Ramos (cell line): ENCODE results near the gene MRPL4.

Source experiments
- in situ Hi-C: fragments of 300-500 bp; cut with MboI; formaldehyde crosslinking; loops from one replicate; pipeline ENCODE4 v1.14.3; 2022; ENCODE audit warnings: low sequenced_read_pairs; ENCODE audit not compliant: unreplicated experiment

The MRPL4 gene

GRCh38 chr19:10228920-10229319 is 23.1 kb upstream of the MRPL4 start:
- in situ Hi-C loops = loop anchor here (25.0 kb wide), 1 partner anchor 733 kb away; the partner anchor contains the start of gene SMARCA4

DNA sequence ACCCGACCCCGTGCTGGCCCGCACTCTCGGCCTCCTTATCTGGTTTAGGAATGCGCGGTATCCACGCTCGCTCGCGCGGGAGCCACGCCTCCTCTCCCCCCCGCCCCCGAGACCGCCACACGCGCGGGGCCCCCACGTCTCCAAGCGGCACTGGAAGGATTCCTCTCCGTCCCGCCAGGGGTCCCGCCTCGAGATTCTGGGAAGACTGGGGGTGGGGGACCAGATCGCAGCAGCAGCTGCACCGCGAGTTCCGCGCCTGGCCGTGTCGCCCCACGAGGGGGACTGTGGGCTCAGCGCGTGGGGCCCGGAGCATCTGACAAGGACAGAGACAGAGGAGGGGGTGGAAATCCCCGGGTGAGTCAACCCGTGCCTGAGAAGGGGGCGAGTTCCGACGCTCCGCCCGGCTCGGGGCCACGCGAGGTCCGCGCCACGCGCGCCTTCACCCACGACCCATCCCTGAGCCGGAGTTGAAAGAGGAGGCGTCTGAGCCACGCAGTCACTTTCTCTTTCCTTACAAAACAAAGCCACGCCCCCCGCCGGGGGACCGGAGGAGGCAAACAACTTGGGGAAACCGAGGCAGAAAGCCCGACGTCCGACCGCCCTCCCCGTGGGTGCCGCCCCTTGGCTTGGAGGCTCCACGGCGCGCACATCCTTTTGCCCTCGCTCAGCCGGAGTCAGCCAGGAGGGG is 21.7 kb upstream of the MRPL4 start:
- in situ Hi-C loops = loop anchor here (25.0 kb wide), 1 partner anchor 732 kb away; the partner anchor contains the start of gene SMARCA4

DNA sequence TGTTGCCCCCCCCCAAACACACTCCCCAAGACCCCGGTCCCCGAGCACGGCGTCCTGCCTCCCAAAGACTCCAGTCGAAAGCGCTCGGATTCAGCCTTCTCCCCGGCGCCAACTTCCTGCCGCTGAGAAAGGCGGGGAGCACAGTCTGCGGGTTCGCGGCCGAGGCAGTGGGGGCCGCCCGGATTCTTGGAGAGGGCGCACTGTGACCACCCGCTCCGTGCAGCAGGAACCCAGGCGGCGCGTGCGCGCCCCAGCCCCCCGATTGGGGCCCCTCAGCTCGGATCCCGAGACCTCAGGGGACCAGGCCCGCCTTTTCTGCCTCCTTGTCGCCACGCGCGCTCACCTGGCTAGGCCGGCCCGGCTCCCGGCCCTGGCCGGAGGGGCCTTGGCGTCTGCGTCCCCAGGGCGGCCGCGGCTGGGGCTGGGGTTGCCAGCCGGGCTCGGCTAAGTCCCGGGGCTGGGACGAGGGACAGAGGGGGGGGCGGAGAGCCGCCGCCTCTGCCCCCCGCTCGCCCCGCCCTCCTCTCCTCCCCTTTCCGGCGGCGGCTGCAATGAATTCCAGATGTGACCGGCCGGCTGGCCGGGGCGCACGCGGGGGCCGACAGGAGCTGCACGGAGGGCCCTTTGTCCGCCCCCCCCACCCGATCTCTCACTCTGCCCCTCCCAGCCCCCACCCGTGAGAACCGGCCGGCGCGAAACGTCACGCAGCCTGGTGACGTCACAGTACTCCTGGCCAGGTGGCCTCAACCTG is 21.0 kb upstream of the MRPL4 start, which contains the start of gene S1PR2:
Gene S1PR2 (minus strand): TSS at position 471 of the 751 bp plus-strand sequence. CDS start 6,426 bp downstream, outside the sequence.
- in situ Hi-C loops = loop anchor here (25.0 kb wide), 1 partner anchor 731 kb away; the partner anchor contains the start of gene SMARCA4

DNA sequence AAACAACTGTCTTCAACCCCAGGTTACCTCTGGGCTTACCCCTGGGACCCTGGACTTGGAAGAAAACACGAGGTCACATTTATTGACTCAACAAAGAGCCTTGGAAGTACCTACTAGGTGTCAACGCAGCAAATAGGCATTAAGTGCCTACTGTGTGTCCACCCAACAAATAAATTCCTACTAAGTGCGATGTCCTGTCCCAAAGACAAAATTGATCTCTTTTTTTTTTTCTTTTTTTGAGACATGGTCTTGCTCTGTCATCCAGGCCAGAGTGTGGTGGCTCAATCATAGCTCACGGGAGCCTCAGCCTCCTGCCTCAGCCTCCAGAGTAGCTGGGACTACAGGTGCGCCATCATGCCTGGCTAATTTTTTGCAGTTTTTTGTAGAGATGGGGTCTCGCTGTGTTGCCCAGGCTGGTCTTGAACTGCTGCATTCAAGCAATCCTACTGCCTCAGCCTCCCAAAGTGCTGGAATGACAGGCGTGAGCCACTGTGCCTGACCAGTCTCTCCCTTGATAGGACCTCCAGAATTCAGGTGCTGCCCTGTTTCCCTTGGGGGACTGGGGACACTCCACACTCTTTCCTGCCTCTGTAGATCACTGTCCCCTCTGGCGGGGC is 20.3 kb upstream of the MRPL4 start:
- in situ Hi-C loops = loop anchor here (25.0 kb wide), 1 partner anchor 731 kb away; the partner anchor contains the start of gene SMARCA4

- in situ Hi-C loops = loop anchor here (25.0 kb wide), 1 partner anchor 728 kb away; the partner anchor contains the start of gene SMARCA4
Observed at GRCh38 chr19:10233946-10234345, 18.1 kb upstream of the MRPL4 start.

DNA sequence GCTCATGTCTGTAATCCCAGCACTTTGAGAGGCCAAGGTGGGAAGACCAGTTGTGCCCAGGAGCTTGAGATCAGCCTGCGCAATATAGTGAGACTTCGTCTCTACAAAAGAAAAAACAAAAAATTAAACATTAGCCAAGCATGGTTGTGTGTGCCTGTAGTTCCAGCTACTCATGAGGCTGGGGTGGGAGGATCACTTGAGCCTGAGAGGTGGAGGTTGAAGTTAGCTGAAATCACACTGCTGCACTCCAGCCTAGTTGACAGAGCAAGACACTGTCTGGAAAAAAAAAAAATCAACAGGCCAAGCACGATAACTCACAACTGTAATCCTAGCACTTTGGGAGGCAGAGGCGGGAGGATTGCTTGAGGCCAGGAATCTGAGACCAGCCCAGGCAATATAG is 17.0 kb upstream of the MRPL4 start:
- in situ Hi-C loops = loop anchor here (25.0 kb wide), 1 partner anchor 727 kb away; the partner anchor contains the start of gene SMARCA4

- in situ Hi-C loops = loop anchor here (25.0 kb wide), 1 partner anchor 727 kb away; the partner anchor contains the start of gene SMARCA4
Observed at GRCh38 chr19:10235409-10235808, 16.6 kb upstream of the MRPL4 start.

DNA sequence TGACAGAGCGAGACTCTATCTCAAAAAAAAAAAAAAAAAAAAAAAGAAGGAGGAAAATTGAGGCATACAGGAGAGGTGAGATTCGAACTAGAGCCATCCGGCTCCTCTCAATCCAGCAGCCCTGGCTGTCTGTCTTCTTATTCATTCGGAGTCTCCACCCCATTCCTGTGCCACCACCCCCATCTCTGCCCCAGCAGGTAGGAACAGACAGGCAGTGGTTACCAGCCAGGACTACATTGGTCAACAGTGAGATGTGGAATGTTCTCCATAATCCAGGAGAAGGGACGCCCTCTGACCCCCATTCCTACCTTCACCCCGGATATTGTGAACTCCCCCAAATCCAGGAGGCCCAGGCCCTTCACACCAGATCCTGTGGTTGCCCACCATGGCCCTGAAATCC is 14.3 kb upstream of the MRPL4 start:
- in situ Hi-C loops = loop anchor here (25.0 kb wide), 1 partner anchor 725 kb away; the partner anchor contains the start of gene SMARCA4

DNA sequence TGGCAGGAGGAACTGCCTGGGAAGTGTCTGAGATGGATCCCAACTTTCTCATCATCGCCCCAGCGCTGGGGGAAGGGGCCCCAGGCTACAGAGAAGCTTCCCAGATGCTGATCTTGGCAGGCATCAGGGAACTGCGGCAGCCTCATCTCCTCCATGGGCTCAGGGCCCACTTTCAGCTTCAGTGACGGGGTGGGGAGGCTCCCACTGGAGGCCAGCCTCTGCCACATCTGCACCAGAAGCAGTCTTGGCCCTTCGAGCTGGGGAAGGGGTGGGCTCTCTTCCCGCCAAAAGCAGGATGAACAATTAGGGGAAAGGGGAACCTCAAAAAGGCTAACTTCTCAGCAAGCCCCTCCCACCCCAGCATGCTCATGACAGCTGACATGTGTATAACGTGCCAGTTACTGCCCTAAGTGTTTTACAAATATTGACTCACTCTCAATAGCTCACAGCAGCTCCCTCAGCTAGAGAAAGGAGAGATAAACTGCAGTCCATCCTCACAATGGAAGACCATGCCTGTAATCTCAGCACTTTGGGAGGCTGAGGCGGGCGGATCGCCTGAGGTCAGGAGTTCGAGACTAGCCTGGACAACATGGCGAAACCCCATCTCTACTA is 13.7 kb upstream of the MRPL4 start:
- in situ Hi-C loops = loop anchor here (25.0 kb wide), 1 partner anchor 724 kb away; the partner anchor contains the start of gene SMARCA4

GRCh38 chr19:10241826-10242449 is 10.1 kb upstream of the MRPL4 start:
- in situ Hi-C loops = loop anchor here (25.0 kb wide), 1 partner anchor 720 kb away; the partner anchor contains the start of gene SMARCA4

DNA sequence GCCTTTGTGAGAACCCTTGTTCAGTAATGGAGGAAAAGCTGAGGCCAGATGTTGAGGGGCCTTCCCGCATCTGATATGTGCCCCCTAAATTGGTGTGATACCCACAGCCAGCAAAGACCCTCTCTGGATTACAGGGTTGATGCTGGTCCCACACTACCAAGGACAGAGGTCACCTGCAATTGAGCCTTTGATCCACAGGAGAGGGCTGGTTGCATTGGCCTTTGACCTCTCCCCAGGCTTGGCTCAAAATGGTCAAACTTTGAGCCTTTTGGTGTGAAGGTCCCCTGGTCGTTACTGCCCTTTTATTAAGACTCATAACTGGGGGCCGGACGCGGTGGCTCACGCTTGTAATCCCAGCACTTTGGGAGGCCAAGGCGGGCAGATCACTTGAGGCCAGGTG is 8.4 kb upstream of the MRPL4 start:
- in situ Hi-C loops = loop anchor here (25.0 kb wide), 1 partner anchor 719 kb away; the partner anchor contains the start of gene SMARCA4

- in situ Hi-C loops = loop anchor here (5.0 to 25.0 kb wide), 2 partner anchors 48 to 717 kb away; partner anchors contain the start of gene SMARCA4
Observed at GRCh38 chr19:10245189-10245939, 6.7 kb upstream of the MRPL4 start.

GRCh38 chr19:10246511-10246910 is 5.5 kb upstream of the MRPL4 start:
- in situ Hi-C loops = loop anchor here (5.0 to 25.0 kb wide), 2 partner anchors 49 to 716 kb away; partner anchors contain the start of gene SMARCA4

GRCh38 chr19:10252707-10253106 is 693 bp downstream of the MRPL4 start:
- in situ Hi-C loops = no loop called here

- in situ Hi-C loops = no loop called here
Observed at GRCh38 chr19:10254244-10254643, 2.2 kb downstream of the MRPL4 start.

DNA sequence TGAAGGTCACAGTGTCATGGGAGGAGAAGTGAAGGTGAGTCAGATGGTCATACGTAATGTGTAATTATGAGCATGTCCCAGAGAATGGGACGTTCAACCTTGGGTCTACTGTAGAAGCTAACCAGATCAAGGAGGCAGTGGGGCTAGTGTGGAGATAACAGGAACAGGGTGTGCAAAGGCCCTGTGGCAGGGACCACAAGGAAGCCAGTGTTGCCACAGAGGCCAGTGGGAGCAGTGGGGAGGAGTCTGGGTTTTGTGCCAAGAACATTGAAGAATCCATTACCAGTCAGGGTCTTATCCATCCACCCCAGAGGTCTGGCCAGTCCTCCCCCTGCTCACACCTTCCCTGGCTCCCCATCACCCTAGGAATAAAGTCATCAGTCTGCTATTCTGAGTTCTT is 3.3 kb downstream of the MRPL4 start:
- in situ Hi-C loops = no loop called here

- in situ Hi-C loops = no loop called here
Observed at GRCh38 chr19:10256551-10256950, 4.5 kb downstream of the MRPL4 start.

DNA sequence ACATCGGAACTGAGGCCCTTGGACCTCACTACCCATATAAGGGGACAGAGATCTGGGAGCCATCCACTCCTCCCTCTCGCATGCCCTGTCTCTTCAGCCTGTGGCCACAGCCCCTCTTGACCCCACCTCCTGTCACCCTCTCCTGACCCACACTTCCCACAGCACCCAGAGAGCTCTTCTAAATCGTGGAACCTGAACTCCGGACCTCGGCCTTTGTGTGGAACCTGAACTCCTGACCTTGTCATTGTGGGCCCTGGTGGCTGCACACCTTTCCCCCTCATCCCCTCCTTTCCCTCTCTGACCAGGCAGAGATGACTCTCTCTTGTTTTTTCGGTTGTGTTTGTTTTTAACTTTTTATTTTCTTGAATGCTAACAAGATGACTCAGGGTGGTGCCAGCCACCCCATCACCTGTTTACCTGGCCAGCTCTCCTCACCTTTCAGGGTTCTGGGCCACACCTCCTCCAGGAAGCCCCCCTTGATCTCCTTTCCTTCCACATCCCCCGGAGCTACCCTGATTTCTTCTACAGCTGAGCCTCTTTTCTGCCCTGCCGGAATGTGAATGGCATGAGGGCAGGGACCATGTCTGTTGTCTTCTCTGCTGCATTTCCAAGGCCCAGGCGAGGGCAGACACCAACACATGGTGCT is 5.1 kb downstream of the MRPL4 start:
- in situ Hi-C loops = no loop called here
